CD4-positive, alpha-beta T cell treated with Interleukin-10 for 1 hour (primary cell): ENCODE results near the gene ZNHIT1.

Experiments used
- DNase-seq: peaks from one replicate; pipeline ENCODE4 v3.0.0-alpha.2; 2020

ZNHIT1 gene

DNA sequence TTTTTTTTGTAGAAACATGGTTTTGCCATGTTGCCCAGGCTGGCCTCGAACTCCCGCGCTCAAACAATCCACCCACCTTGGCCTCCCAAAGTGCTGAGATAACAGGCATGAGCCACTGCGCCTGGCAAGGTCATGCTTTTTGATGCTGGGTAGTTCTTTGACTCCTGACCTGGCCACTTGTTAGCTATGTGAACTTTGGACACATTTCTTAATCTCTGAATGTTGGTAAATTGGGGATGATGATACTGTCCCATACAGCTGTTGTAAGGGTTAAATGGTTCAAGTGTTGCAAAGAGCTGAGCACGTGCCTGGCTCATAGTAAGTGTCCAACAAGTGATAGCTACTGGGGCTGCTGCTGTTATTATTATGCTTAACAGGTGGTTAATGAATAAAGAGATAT is 2.3 kb downstream of the ZNHIT1 start:
- DNase-seq: no peak

DNA sequence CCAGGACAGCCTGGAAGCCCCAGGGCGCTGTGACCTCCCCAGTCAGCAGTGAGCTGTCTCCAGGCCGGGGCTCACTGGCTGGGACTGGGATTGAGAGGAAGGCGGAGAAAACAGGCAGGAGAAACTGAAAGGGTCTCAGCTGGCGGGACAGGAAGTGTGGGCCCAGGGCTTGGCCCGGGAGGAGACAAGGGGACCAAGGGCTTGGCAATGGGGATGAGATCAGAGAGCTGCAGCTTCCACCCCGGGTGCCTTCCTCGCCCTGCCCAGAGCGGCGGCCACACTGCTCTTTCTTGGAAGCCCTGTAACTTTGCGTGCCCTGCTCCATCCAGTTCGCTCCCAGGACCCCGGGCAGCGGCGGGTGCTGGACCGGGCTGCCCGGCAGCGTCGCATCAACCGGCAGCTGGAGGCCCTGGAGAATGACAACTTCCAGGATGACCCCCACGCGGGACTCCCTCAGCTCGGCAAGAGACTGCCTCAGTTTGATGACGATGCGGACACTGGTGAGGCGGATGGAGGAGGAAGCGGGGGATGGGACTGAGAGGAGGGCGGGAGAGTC is 4.4 kb downstream of the ZNHIT1 start:
- no peak for DNase-seq

GRCh38 chr7:101223528-101223927 is 5.6 kb downstream of the ZNHIT1 start:
- no peak for DNase-seq

DNA sequence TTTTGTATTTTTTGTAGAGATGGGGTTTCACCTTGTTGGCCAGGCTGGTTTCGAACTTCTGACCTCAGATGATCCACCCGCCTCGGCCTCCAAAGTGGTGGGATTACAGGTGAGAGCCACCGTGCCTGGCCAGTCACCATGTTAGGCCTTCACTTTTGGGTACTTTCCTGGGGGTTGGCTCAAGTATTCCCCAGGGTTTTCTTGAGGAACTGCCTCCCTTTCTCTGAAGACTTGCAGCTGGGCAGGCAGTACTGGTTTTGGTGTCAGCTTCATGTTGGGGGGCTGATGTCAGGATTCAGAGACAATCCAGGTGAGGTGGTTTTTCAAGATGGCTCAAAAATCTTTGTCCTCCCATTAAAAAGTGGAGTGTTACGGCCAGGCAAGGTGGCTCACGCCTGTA is 7.7 kb downstream of the ZNHIT1 start:
- DNase-seq: no peak

GRCh38 chr7:101226721-101227120 is 8.8 kb downstream of the ZNHIT1 start:
- DNase-seq: no peak

- DNase-seq: no peak
Observed at GRCh38 chr7:101231644-101232043, 13.7 kb downstream of the ZNHIT1 start.

DNA sequence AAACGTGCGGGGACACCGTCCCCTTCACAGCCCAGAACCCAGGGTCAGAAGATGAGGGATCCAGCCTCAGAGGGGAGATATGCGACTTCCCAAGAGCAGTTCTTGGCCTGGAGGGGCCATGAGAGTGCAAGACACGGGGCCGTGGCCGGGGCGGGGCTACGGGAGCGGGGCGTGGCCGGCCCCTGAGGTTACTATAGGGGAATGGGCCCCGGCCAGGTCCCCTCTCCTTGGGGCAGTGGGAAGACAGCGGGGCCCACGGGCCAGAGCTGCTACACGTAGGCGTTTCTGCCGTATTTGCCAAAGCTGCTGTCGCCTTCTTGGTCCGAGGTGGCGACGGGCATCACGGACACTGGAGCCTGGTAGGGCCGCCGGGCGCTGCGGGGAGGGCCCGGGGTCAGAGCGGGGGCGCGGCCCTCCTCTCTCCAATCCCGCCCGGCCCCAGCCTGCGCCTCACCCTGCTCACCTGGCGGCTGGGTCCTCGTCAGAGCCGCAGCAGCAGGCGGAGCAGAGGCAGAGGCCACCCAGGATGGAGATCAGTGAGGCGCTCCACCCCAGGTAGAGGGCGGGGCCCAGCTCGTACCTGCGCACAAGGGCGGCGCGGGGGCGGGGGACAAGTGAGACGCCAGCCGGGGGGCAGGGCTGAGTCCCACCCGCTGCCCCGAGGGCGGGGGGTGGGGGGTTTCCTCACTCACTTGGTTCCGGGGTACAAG is 14.3 kb downstream of the ZNHIT1 start:
- DNase-seq: no peak

GRCh38 chr7:101233907-101234547 is 16.1 kb downstream of the ZNHIT1 start:
- DNase-seq: no peak

DNA sequence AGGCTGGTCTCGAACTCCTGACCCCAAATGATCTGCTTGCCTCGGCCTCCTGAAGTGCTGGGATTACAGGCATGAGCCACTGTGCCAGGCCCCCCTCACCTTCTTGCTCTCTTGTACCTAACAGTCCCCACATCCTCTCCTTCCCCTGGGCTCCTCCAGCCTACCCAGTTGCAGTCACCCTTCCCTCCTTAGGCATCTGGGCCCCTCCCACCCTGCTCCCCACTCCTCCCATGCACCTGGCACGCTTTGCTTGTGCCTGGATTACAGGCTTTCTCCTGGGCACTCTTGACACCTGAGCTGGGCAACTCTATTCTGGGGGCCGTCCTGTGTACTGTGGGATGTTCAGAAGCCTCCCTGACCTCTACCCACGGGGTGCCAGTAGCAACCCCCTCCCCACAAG is 16.7 kb downstream of the ZNHIT1 start:
- no peak for DNase-seq

- no peak for DNase-seq
Observed at GRCh38 chr7:101235050-101235449, 17.1 kb downstream of the ZNHIT1 start.

- no peak for DNase-seq
Observed at GRCh38 chr7:101235522-101235921, 17.6 kb downstream of the ZNHIT1 start.

GRCh38 chr7:101236292-101236835 is 18.4 kb downstream of the ZNHIT1 start:
- no peak for DNase-seq

DNA sequence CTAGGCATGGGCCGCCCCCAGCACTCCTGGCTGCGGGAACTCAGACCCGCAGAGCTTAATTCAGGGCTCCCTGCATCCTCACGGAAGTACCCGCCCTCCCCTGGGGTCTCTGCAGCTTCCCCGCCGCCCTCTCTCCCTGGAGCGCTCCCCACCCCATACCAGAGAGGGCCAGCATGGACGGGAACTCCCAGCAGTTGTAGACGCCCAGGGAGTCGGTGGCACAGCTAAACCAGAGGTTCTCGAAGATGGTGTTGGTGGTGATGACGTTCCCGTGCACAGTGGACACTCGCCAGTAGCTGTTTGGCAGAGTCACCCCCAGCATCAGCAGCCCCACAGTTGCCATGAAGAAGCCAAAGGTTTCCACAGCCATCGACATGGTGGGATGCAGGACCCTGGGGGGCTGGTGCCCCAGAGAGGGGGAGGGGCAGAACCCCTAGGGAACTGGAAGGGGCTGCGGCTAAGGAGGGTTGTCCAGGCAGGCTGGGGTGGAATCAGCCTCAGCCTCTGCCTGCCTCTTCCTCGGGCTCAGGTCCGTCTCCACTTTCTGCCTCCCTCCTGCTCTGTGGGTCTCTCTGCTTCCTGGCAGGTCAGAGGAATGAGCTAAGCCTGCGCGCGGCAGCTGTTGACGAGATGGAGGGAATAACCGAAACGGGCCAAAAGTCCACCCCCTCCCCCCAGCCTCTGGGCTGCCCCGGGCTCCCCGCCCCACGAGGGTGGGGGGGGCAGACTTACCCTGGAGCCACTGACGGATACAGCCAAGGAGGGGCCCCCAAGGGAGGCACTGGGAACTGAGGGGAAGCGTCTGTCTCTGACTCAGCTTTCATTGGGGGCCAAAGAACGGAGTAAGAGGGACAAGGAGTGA is 19.5 kb downstream of the ZNHIT1 start, which contains the start of gene CLDN15:
Gene CLDN15 (minus strand): TSS at position 597 of the 862 bp plus-strand sequence. CDS start 221 bp downstream, at position 376.
- DNase-seq: no peak

GRCh38 chr7:101238226-101239182 is 20.5 kb downstream of the ZNHIT1 start:
- no peak for DNase-seq

GRCh38 chr7:101239191-101239950 is 21.4 kb downstream of the ZNHIT1 start:
- DNase-seq: no peak

DNA sequence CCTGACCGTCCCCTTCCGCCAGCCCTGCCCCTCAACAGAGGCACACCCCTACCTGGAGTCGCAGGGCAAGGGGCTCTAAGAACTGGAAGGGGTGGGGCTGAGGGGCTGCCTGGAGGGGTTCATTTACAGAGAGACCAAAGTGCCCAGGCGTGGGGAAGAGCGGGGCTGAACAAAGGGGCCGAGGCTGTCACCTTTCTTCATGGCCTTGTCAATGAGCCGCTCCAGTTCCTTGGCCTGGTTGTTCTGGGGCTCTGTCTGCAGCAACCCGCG is 21.9 kb downstream of the ZNHIT1 start:
- DNase-seq: no peak

DNA sequence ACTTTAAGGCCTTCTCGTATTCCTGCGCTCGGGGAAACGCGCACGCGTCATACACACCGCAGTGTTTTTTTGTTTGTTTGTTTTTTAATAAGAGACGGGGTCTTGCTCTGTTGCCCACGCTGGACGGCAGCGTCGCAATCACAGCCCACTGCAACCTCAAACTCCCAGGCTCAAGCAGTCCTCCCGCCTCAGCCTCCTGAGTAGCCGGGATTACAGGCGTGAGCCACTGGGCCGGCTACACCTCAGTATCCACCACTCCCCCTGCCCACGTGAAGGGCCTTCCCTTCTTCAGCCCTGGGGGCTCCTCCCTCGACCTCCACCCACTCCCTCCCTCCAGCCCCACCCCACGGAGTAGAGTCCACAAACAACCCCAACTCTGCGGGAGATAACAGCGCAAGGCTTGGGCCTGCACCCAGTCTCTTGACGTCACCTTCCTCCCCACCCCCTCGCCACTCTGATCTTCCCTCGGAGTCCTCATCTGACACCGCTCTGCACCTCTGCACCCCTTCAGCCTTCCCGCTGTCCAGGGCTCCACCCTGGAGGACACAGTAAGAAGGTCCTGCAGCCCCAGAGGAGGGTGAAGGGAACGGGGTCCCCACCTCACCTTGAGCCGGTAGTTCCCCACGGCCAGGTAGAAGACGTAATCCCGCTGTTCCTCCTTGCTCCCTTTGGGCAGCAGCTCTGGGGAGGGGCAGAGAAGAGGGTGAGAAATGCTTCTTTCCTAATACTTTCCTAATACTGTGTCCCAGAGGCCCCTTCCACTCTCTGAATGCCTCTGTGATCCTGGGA is 22.5 kb downstream of the ZNHIT1 start:
- no peak for DNase-seq

DNA sequence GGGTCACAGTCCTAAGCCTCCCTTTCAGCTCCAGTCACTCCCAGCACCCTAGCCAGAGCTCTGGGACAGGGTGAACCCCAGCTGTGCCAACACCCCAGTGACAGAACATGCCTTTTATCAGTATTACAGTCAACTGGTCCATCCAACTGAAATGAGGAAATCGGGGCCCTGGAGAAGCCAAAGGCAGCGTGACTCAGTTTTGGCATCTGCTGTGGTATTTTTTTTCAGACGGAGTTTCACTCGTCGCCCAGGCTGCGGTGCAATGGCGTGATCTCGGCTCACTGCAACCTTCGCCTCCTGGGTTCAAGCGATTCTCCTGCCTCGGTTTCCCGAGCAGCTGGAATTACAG is 23.0 kb downstream of the ZNHIT1 start:
- no peak for DNase-seq

DNA sequence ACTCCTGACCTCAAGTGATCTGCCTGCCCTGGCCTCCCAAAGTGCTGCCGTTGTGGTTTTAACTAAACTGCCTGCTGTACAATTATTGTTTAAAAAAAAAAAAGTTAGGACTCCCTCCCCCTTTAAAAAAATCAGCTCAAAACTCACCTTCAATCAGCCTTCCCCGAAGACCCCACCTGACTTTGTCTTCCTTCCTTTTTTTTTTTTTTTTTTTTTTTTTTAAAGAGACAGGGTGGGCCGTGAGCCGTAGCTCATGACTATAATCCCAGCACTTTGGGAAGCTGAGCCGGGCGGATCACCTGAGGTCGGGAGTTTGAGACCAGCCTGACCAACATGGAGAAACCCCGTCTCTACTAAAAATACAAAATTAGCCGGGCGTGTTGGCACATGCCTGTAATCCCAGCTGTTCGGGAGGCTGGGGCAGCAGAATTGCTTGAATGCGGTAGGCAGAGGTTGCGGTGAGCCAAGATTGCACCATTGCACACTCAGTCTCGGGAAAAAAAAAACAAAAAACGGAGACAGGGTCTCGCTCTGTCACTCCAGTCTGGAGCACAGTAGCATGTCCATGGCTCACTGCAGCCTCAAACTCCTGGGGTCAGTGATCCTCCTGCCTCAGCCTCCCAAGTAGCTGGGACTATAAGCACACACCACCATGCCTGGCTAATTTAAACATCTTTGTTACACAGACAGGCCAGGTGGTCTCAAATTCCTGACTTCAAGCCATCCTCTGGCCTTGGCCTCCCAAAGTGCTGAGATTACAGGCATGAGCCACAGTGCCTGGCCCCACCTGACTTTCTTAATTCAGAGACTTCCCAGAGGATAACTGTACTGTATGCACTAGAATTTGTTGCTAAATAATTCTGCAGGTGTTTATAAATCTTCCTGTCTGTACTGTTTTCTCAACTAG is 23.7 kb downstream of the ZNHIT1 start:
- DNase-seq: no peak
